Epithelial cell of proximal tubule (primary cell): ENCODE results near the gene THOC1. TPM values are rescaled to one million over a fixed set of nuclear protein-coding genes. Genes with fewer than 3 reads are reported as not detected.
"Not testable (repeated sequence)": the region's sequence is repeated elsewhere in the genome, so short reads cannot be mapped to it uniquely, and the experiment has no call there.

ENCODE experiments used
- DNase-seq: peaks from one replicate; pipeline ENCODE4 v3.0.0-alpha.2; 2011; ENCODE audit warnings: low read depth
- H3K4me3 ChIP-seq: 2 replicates; pipeline ENCODE4 v1.5.1; 2011; ENCODE audit warnings: low read depth, mild to moderate bottlenecking, low read length
- CTCF ChIP-seq: conservative IDR thresholded peaks from 2 replicates; pipeline ENCODE4 v1.5.1; 2012; ENCODE audit warnings: low read depth, mild to moderate bottlenecking, low read length
- total RNA-seq: library from RNA; depleted of rRNA; stranded (reverse); fragments of >200 nt; gene quantifications from 2 replicates; pipeline ENCODE4 v1.2.3, GENCODE V29; 2015

THOC1 gene
- total RNA-seq, 1 donor from 2014 or later, result 30.6 TPM

DNA sequence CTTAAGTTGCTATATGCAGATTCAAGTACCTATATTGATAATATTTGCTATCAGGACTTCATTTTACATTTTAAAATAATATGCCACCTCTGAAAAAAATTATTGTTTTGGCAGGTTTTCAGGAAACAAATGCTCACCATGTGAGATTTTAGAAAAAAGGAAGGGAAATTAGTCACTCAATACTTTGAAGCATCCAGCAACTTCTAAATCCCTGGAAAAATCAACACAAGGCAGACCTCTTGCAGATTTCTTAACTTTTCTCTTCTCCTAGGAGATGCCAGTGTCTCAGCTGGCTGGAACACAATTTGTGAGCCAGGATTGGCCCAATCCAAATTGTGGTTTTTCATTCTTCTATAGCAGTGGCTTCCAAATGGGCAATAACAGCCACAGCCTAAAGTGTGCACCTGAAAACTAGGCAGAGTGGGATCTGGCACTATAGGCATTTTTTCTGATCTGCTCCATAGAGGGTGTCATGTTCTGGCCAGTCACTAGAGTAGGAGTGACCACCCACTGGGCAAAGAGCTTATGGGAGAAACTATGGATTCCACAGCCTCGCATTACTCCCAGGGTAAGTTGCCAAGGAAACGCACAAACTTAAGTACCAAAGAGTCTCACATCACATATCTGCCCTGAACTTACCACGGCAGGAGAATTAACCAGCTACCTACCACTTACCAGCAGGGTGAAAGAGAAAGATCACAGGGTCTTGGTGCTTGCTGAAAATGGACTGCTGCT is 28.1 kb upstream of the THOC1 start:
- no peak for DNase-seq
- H3K4me3 ChIP-seq, result no peak overlapping the region
- TF ChIP-seq CTCF, result no peak

GRCh38 chr18:294566-294965 is 26.7 kb upstream of the THOC1 start:
- no peak for DNase-seq
- no peak overlapping the region for H3K4me3 ChIP-seq
- no peak for TF ChIP-seq CTCF

DNA sequence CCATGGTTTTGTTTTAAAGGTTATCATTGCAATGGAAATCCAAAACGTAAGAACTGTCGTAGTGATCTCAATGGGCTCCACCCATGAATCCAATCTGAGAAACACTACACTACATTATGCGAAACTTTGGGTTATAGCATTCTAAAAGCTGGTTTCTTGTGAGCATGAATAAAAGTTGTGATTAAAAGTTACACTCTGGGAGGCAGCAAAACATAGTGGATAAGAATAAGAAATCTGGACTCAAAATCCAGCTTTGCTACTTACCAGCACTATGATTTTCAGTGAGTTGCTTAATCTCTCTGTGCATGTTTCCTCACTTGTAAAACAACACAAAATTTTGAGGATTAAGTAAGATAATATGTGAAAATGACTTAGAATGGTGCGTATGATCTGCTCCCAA is 25.7 kb upstream of the THOC1 start:
- no peak for DNase-seq
- no peak overlapping the region for H3K4me3 ChIP-seq
- TF ChIP-seq CTCF, result no peak

DNA sequence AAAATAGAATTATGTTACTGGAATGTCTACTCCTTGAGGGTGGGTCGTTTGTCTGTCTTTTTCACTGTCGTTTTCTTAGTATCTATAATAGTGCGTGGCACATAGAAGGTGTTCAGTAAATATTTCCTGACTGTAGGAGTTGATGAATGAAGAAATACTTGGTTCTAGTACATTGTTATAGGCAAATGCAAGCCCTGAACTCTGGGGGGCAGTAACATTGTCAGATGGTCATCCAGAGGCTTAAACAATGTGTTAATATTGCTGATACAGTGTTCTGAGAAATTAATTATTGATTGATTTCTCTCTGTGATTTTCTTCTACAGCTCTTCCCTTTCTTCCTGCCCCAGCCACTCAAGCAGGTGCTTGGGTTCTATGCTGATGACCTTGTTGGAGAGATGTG is 24.4 kb upstream of the THOC1 start:
- TF ChIP-seq CTCF, result peak; percentile 52
- H3K4me3 ChIP-seq, result no peak overlapping the region
- DNase-seq, result no peak

- not testable (repeated sequence) for DNase-seq, H3K4me3 ChIP-seq
These were observed 22.1 kb upstream of the THOC1 start for GRCh38 chr18:289970-290369.

DNA sequence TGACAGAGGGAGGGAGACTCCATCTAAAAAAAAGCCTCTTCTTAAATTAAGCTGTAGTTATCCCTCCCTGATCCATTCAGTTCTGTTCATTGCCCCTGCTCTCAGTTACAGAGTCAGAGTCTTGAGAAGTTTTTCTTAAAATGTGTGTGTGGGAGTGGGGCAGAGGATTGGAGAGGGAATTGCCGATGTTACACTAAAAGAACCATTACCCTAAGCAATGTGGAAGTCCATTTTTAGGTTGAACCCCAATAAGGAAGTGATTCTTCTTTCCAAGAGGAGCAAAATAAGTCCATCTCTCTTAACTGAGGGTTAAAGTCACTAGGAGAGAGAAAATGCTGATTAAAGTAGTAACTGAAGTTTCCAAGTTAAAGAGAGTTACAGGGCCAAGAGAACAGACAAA is 21.2 kb upstream of the THOC1 start:
- DNase-seq, result no peak
- H3K4me3 ChIP-seq, result no peak overlapping the region
- no peak for TF ChIP-seq CTCF

- H3K4me3 ChIP-seq, result no peak overlapping the region
- DNase-seq, result no peak
- peak; percentile 72 for TF ChIP-seq CTCF
These were observed 18.9 kb upstream of the THOC1 start for GRCh38 chr18:286515-287310.
